Progenitor cell of endocrine pancreas (in vitro differentiated cells): ENCODE data around the gene SLC35D1. TPM values are rescaled to one million over a fixed set of nuclear protein-coding genes. Genes with fewer than 3 reads are reported as not detected.
A peak's percentile ranks its signal among the peaks of the same experiment; 100 is the strongest.

Source experiments
- DNase-seq: peaks from one replicate; pipeline ENCODE4 v3.0.0; 2021; ENCODE audit warnings: low spot score; ENCODE audit not compliant: unreplicated experiment
- H3K27ac Mint-ChIP-seq: 2 replicates; pipeline ENCODE4 v1.8.0; 2021; ENCODE audit warnings: mild to moderate bottlenecking, moderate library complexity, mixed read lengths
- H3K27me3 Mint-ChIP-seq: 2 replicates; pipeline ENCODE4 v1.8.0; 2021; ENCODE audit warnings: mixed read lengths
- H3K36me3 Mint-ChIP-seq: 2 replicates; pipeline ENCODE4 v1.8.0; 2022; ENCODE audit warnings: mixed read lengths; ENCODE audit not compliant: insufficient read depth
- H3K4me1 Mint-ChIP-seq: 2 replicates; pipeline ENCODE4 v1.8.0; 2021; ENCODE audit warnings: low read depth, mixed read lengths
- H3K4me3 Mint-ChIP-seq: 2 replicates; pipeline ENCODE4 v1.8.0; 2021; ENCODE audit warnings: low read depth, mild to moderate bottlenecking, moderate library complexity, mixed read lengths
- H3K9me3 Mint-ChIP-seq: 2 replicates; pipeline ENCODE4 v1.8.0; 2021; ENCODE audit warnings: low read depth, mixed read lengths
- CTCF ChIP-seq: fragments of 200-600 bp; sonication (generic); IDR thresholded peaks from one replicate; pipeline ENCODE4 v1.5.0; 2021; ENCODE audit warnings: antibody characterized with exemption, mild to moderate bottlenecking; ENCODE audit not compliant: unreplicated experiment
- total RNA-seq: library from RNA; stranded (reverse); gene quantifications from 2 replicates; pipeline ENCODE4 v1.2.1, GENCODE V29; 2021

The SLC35D1 gene
- total RNA-seq, 1 donor from 2014 or later = 11.9 TPM

GRCh38 chr1:66996018-66996682 is 57.8 kb downstream of the SLC35D1 start:
- TF ChIP-seq CTCF = peak; percentile 75
- H3K9me3 Mint-ChIP-seq = no peaks in the 10 kb centered on the region
- no peaks in the 10 kb centered on the region for H3K36me3 Mint-ChIP-seq
- H3K4me1 Mint-ChIP-seq = no peaks in the 10 kb centered on the region
- H3K4me3 Mint-ChIP-seq = no peak overlapping the region
- H3K27me3 Mint-ChIP-seq = no peaks in the 10 kb centered on the region
- H3K27ac Mint-ChIP-seq = no peak overlapping the region
- peak; percentile 15 for DNase-seq

DNA sequence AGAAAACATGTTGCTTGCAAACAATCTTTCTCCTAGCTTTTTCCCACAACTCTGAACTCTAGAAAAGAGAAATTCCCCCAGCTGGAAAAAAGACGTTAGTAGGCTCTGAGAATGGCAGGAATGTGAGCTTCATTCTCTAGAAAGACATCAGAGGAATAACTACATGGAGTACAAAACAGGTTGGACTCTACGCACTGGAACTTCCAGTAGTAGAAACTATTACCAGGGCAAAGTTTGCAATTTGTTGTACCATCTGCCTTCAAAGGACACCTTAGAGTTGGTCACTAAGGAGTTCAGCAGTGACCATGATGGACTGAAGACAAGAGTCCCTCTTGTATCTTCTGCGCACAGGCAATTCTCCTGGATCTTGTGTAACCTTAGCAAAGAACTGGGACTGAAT is 60.9 kb downstream of the SLC35D1 start:
- Mint-ChIP-seq H3K27me3 (no peaks in the 10 kb centered on the region), H3K4me3 (no peak overlapping the region), H3K27ac (no peak overlapping the region), H3K4me1 (no peaks in the 10 kb centered on the region), H3K36me3 (peaks cover 9% of the 10 kb centered on the region), H3K9me3 (no peaks in the 10 kb centered on the region)
- no peak for DNase-seq
- TF ChIP-seq CTCF = no peak

- no peak overlapping the region for H3K27ac Mint-ChIP-seq
Measured at GRCh38 chr1:66985835-66986234, 68.1 kb downstream of the SLC35D1 start.

GRCh38 chr1:66984491-66984890 is 69.5 kb downstream of the SLC35D1 start:
- Mint-ChIP-seq H3K4me3 (no peak overlapping the region), H3K4me1 (peaks cover 9% of the 10 kb centered on the region), H3K36me3 (peaks cover 16% of the 10 kb centered on the region), H3K27me3 (no peaks in the 10 kb centered on the region), H3K9me3 (no peaks in the 10 kb centered on the region), H3K27ac (no peak overlapping the region)
- DNase-seq = no peak
- no peak for TF ChIP-seq CTCF

More at GRCh38 chr1:66985835-66986234, 68.1 kb downstream of the SLC35D1 start:
- TF ChIP-seq CTCF = no peak
- peaks cover 15% of the 10 kb centered on the region for H3K36me3 Mint-ChIP-seq
- H3K9me3 Mint-ChIP-seq = no peaks in the 10 kb centered on the region
- DNase-seq = no peak
- H3K4me3 Mint-ChIP-seq = no peak overlapping the region
- peaks cover 9% of the 10 kb centered on the region for H3K4me1 Mint-ChIP-seq
- no peaks in the 10 kb centered on the region for H3K27me3 Mint-ChIP-seq

DNA sequence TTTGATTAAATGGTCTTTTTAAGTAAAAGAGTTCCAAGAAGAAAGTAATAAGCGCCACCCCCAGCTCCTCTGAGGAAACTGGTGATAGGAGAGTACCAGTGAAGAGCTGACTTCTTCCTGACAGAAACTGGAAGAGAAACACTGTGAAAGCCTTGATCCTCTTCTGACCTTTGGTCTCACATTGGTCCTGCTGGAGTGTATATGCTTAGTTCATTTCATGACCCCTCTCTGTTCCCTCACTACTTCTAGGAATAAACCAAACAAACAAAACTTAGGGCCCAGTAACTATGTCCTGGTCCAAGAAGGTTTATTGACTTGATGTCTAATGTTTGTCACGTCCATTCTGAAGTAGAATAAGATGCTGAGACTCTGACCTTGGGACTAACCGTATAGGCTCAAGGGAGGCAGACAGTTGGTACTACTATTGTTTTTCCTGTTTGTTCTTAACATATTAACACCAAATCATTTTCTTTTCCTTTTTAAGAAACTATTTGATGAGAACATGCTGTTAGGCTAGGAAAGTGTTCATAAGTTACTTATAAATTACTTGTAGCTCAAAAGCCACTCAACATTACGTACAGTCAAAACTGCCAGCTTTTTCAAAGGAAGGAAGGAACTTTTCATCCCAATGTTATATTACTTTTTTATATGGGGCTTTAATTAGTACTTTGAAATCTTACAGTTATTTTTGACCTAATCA is 71.2 kb downstream of the SLC35D1 start:
- Mint-ChIP-seq H3K4me3 (no peak overlapping the region), H3K36me3 (peaks cover 21% of the 10 kb centered on the region), H3K27ac (no peak overlapping the region), H3K4me1 (peaks cover 9% of the 10 kb centered on the region), H3K9me3 (no peaks in the 10 kb centered on the region), H3K27me3 (no peaks in the 10 kb centered on the region)
- no peak for DNase-seq
- TF ChIP-seq CTCF = no peak
